ENCODE measurements around the gene CHMP4A.

The CHMP4A gene, protein sequence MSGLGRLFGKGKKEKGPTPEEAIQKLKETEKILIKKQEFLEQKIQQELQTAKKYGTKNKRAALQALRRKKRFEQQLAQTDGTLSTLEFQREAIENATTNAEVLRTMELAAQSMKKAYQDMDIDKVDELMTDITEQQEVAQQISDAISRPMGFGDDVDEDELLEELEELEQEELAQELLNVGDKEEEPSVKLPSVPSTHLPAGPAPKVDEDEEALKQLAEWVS

DNA sequence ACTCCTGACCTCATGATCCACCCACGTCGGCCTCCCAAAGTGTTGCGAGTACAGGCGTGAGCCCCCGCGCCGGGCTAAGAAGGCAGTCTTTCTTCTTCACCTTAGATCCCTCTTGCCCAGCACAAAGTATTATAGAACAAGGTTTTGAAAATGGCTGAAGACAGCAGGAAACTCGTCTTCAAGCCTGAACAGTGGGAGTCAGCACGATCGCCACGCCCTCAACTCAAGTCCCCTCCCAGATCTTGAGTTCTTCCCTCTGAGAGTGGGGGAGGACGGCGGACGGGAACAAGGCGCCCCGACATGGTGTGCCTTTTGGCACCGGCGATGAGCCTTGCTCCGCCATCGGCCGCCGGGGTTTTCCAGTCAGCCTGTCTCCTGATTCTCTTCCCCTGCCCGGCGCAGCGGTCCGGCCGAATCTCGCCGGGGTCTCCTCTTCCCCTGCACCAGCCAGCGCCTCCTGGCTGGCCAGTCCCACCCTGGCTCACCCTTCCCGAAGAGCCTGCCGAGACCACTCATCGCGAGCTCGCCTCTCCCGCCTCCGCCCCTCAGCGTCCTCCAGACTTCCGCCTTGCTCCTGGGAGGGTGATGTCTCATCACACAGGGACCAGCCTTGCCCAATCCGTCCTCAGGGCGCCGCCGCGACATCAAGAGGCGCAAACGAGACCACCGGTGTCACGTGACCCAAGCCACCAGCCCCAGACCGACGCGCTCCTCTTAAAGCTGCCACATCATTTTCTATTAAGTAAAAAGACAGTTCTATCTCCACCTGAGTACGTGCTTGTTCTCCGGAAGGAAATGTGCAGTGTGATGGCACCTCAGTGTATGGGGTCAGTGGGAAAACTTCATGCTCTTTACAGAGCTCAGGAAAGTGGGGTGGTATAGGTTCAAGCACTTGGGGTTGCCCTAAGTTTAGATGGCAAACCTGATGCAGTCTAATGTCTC lies at the start of gene CHMP4A:
CHMP4A (minus strand) TSS at position 565 of the 942 bp plus-strand sequence; CDS start at position 516, 49 bp downstream.
- peak; percentile 98 for DNase-seq

DNA sequence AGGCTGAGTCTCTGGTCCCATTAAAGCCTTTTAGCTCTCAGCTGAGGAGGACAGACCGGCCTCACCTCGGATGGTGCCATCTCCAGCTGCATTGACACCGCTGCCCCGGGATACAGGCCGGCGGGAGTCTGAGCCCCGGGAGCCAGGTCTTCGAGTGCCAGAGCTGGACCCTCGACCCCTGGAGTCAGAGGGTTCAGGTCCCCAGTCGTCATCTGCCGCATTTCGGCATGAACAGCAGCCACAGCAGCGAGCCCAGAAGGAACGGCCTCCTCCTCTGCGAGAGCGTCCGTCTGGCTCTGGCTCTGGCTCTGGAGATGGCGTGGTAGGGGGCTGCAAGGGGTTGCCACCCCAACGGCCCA lies 48.7 kb upstream of the CHMP4A start:
- DNase-seq: no peak

DNA sequence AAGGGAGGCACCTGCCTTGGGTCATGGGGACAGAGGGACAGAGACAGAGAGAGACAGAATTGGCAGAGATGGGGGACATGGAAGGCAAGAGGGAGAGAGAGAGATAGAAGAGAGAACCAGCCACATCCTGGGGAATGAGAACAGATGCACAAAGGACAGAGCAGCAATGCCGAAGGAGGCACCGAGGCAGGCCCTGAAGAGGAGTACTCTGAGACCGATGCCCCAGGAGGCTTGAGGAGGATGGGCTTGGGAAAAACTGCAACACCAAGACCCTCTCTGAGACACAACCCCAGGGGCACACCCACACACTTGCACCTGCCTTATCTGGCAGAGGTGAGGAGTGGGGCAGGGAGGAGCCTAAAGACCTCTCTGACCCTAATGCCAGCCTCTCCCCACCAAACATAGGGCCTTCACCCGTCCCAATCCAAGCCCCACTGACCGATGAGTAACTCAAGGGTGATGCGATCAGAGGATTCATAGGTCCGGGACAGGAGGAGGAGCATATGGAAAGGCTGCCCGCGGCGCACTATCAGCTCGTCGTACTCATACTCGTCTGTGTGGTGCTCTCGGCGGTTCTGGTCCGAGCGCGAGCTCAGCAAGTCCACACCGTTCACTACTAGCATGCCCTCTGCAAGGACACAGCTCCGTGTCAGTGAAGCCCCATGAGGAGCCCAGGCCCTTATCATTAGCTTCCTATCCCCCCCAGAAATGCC lies 48.1 kb upstream of the CHMP4A start:
- no peak for DNase-seq

DNA sequence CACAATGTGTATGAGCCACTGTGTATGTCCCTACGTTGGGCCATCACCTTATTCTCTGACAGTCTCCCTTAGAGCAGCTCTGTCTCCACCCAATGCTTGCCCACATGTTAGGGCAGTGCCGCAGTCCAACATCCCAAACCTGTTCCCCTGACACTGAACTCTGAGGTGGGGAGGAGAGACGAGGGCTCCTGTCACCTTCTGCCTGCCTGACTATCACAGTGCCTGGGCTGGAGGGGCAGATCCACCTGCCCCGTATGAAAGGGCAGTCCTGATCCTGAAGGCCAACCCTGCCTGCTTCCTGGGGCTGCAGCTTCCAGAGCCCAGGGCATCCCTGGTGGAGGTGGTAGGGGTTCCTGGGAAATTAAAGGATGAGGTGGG lies 47.5 kb upstream of the CHMP4A start:
- no peak for DNase-seq

DNA sequence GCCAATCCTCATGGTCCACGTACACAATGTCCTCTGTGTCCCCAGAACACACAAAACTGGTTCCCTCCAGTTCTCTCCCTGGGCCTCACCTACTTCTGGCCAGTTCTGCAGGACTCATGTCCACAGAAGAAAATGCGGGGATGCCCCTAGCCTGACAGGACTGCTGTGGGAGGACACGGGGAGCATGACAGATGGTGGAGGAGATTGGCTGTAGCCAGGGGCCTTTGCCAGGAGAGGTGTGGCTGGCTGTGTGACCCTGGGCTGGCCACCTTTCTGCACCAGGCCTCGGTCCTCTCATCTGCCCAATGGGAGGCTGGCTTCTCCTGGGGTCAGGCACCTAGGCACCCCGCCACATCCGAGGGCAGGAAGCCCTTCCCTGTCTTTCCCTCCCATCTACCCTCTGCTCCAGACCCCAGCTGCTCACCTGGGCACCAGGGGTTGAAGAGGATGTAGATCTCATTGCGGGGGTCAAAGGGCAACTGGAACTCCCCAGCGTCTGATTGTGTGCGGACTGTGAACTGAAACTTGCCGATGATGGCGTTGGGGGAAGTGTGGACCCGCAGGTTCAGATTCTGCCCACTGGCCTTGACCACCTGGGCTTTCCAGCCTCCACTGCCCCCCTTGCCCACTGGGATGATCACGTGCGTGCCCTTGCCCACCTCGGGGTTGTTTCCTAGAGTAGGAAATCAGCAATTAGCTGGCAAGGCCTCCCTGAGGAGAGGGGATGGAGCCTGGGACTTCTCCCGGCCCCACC lies 46.9 kb upstream of the CHMP4A start:
- DNase-seq: no peak

DNA sequence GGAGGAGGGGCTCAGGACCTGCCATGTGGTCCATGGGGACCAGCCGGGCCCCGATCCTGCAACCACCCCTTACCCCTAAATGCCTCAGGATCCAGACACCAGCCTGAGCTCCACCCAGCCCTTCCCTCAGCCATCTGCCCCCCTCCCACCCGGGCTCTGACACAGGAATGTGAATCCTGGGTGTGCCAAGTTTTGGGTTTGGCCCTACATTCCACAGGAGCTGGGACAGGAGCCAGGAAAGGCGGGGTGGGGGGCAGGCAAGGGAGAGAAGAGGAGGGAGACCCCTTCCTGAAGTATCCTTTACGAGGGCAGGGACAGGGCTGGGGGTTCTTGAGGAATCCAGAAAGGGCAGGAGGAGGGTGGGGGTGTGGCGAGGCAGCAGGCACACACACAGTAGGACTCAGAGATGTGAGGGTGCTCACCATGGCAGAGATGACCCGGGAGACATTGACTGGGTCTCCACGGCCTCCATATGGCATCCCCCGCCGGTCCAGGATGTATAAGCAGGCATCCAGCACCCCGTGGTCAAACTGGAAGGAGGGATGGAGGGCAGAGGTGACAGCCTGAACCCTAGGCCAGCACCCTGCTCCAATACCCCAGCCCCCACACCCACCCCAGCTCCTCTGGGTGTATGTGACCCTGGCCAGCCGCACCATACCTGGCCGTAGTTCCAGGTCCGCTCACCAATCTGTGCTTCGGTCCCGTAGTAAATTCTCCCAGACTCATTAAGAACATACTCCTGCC lies 46.2 kb upstream of the CHMP4A start:
- DNase-seq: no peak

DNA sequence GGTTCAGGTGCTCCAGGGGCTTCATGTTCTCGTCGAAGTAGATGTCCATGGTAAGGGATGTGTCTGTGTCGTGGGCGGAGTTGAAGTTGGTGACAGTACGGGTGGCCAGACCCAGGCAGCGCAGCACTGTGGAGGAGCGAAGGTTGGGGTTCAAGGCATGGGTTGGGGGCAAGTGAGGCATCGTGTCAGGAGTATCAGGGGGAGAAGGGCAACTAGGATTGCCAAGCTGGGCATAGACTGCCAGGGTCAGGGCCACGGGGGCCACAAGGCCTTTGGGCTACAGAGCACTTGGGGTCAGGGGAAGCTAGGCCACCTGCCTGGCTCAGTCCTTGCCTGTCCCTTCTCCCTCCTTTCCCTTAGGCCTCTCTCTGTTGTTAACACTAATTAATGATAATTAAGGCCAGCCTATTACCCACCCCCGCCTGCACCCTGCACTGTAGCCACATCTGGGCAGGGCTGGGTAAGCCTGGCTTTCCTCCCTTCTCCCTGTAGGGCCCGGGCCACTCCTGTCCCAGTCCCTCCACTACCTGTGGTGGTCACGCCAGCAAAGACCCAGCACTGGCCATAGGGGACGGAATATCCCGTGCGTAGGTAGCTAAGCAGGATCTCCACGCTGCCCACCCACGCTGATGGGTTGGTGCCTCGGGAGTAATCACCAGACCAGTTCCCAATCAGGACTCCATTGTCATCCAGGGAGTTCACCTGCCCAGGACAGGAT lies 45.4 kb upstream of the CHMP4A start:
- DNase-seq: no peak

DNA sequence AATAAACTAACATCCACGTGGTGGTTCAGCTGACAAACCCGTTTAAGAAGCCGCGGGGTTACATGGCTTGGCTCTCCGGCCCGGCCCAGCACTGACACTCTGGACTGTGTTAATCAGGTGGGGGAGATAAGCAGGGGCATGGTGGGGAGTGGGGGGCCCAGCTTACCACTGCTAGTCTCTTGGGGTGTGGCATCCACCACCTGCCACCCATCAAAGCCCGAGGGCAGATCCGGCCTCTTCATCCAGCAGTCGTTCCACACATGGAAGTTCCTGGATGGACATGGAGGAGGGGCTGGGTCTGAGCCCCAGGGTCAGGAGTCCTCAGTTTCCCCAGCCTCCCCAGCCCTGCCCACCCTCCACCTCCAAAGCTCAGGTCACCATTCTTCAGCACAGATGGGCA lies 44.8 kb upstream of the CHMP4A start:
- no peak for DNase-seq

DNA sequence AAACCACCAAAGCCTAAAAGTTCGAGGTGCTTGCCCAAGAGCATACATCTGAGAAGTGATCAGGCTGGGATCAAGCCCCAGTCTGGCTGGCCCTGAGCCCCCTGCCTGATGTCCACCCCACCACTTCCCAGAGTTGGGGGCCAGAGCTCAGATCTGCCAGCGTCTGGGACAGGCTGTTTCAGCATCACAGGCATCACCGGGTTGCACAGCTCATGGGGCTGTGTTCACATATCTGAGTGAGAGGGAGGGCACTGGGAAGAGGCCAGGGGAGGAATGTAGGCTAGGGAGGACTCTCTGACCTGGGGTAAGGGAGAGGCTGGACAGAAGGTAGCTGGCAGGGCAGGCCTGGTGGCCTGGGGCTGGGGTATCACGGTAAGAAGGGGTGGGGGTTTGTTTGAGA lies 43.7 kb upstream of the CHMP4A start:
- no peak for DNase-seq

DNA sequence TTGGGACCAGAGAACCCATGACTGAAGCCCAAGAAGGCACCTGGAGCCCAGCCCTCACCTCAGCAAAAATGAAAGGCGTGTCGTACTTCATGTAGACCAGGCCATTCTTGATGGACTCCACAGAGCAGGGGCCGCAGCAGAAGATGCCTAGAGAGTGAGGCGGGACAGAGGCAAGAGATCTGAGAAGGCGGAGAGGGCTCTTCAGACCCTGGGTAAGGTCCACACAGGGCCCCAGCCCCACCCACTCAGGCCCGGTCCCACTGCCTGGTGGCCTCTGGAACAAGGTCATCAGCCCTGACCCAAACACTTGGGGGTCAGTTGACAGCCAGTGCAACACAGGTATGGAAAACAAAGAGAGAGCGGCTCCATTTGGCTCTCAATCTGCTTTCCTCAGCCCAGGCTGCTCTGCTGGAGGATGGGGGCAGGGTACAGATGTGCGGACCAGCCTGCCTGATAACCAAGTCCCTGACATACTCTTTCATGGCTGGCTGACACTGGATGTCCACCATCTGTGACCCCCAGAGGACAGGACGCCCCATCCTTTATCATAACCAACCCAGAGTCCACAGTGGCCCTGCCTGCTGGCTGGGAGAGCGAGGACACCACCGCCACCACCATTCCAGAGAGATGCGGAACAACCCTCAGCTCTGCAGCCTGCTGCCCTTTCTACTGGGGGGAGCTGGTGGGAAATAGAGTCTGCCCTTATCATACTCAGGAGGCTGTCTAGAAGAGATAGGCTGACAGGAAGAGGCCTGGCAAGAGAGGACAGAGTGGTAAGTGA lies 42.8 kb upstream of the CHMP4A start:
- DNase-seq: no peak

DNA sequence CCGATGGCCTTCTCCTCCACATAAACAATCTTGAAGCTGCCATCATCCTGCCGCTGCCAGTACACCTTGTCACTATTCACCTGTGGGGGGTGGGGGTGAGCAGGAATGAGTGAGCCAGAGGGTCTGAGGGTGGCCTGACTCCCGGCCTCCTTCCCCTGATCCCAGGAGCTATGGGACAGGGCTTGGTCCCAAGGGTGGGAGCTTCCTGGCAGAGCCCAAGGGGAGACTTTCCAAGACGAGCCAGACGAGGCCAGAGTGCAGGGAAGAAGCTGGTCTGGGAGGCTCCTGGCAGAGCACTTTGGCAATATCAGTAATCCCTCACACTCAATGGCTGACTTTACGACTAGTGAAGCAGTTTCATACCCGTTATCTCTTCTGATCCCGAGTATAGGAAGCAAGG lies 42.1 kb upstream of the CHMP4A start:
- no peak for DNase-seq

DNA sequence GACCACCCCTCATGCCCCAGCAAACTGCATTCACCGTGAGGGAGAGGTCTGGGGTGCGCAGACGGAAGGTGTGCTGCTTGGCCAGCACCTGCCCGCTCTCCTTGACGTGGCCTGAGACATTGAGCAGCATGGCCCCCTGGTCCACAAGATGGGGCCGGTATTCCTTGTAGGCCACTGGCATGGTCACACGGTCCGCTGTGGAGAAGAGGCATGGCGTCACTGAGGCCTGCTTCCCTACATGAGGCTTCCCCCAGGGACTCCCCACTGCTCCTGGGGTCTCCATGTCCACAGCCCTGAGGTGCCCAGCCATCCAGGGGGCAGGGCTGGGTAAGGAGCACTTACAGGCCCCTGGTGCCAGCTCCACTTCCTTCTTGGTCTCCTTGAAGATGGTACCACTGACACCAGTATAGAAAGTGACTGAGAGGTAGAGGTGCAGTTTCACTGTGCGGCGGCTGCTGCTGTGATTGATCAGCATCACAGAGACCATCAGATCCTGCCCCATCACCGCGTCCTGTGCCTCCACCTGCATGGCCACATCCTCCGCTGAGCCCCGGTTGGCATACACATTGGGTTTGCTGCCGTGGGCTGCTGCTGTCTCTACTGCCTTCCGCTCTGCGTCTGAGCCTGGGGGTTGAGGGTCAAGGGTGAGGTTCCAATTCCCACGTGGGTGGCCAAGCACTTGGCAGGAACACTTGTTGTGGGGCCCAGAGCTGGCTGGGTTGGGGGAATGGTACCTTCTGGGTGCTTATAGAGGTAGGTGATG lies 41.5 kb upstream of the CHMP4A start:
- DNase-seq: no peak

DNA sequence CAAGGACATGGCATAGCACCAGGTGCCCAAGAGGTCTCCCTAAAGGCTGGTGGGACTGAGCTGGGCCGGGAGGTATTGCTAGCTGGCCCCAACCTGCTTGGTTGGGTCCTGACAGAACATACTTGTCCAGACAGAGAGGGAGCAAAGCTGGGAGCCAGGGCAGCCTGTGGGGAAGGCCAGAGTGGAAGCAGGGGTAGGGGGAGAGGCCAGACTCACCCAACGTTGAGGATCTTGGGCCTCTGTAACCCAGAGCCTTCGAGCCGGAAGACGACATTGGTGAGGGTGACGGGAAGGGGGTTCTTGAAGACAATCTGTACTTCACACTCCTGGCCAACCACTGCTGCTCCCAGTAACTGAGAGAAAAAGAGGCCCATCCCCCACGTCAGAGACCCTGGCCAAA lies 40.6 kb upstream of the CHMP4A start:
- no peak for DNase-seq

DNA sequence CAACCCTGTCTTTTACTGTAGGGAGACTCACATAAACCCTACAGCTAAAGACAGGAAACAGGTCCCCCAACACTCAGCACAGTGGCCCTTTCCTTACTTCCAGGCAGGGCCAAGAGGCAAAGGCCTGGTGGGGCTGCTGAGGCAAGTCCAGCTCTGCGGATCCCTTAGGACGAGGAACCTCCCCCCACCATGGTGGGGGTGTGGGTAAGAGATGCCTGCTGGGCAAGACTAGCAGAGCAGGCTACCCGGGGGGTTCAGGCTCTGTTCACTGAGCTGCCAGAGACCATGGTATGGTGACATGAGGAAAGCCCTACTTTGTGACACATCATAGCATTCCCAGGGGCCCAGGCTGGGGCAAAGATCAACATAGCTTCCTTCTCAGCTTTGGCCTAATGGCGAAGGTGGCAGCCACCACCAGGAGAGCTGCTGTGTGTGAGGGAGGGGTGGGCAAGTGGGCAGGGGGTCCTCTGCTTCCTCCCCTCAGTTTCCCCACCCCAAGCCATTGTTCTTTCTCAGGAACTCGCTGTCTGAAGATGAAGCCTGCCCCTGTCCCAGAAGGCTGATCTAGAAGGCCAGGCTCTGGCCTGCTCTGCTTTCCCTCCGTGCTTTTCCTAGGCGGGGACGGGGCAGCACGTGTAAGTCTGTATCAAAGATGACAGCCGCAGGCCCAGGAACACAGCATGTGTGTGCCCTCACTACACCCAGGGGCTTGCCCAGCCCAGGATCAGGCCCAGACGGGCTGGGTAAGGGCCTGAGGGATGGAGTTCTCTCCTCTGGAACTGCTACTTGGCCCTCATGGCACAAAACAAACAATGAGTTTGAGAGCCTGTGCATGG lies 39.2 kb upstream of the CHMP4A start:
- no peak for DNase-seq

DNA sequence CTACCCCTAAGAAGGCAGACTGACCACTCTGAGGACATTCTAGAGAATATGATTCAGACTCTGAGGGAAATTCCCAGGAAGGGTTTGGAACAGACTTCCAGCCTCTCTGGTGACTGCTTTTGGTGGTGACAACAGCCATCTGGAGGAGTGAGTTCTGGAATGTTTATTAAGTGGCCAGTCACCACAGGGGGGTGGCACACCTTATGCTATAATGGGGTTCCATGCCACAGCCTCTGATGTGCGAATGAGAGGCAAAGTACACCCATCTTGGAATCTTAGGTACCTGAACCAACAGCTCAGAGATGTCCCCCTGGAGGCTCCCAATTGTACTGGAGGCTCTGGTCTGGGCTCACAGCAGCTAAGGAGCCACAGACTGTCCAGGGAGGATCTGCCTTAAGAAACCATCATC lies 38.6 kb upstream of the CHMP4A start:
- DNase-seq: no peak

DNA sequence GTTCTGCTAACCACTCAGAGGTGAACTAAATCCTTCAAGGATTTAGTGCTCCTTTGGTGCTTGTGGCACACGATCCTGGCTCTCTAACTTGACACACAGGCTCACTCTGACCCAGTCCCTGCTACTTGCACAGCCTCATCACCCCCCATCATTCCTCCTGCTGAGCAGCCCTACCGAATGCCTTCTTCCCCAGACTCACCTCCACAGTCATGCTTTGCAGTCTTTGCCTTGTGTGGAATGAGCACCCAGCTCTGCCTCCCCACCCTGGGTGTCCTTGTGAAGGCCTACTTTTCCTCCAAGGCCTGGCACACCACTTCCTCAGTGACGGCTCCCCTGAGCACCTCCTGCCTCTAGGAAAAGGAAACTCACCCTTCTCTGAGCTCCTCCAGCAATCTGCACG lies 37.1 kb upstream of the CHMP4A start:
- DNase-seq: no peak

DNA sequence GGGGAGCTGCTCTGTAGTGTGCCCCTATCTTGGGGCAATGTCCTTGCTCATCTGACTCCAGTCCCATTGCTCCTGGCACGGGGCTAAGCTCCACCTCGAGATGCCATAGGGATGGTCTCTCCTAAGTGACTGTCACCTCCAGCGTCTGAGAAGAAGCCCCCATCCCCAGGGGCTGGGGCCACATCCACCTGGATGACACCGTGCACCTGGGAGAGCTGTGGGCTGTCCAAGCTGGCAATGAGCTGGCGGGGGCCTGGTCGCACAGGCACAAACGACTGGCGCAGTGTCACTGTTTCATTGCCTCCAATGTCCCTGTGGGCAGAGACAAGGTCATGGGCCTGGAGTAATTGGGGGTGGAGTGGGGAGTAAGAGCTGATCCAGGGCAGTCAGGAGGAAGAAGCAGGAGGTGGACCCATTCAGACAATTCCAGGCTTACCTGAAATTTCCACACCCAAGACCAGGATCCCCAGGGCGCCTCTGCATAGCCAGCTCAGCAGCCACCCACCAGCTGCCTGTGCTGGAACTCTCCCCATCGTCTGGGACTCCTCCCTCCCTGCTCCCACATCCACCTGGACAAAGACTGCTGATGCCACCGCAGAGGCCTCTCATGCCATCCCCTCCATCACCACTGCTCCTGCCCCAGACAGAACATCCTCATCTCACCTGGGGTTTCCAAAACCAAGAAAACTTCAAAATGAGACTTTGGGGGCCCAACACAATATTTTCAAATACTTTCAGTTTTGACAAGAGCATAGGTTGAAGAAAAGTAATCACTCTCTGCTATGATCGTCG lies 36.1 kb upstream of the CHMP4A start:
- DNase-seq: no peak

DNA sequence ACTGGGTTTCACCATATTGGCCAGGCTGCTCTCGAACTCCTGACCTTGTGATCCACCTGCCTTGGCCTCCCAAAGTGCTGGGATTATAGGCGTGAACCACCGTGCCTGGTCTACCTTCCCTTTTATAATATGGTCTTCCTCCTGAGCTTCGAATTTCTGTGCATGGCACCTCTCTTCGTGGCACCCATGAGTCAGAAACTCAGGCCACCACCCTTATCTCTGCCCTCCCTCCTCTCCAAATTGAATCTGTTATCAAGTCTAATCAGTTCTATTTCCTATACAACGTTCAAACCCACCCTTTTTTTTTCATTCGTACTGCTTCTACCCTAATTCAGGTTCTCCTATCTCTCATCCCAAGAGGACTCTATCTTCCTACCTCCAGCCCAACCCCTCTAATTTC lies 34.1 kb upstream of the CHMP4A start:
- peak; percentile 15 for DNase-seq

Measured in CD4-positive, alpha-beta T cell treated with Interleukin-4 for 4 hours (primary cell).